GM12891 (cell line): ENCODE results near the gene ZFHX3.

Experiments
- PAX5 ChIP-seq: IDR thresholded peaks from 2 replicates; pipeline ENCODE4 v1.6.1; 2011; ENCODE audit warnings: low read length, moderate library complexity, mild to moderate bottlenecking; ENCODE audit not compliant: insufficient read depth, severe bottlenecking
- POLR2A ChIP-seq: IDR thresholded peaks from 2 replicates; pipeline ENCODE4 v1.6.1; 2011; ENCODE audit warnings: low read depth, low read length, control low read depth

- TF ChIP-seq POLR2A: no peak
- no peak for TF ChIP-seq PAX5
These were observed 215.2 kb downstream of the ZFHX3 start for GRCh38 chr16:72832621-72833248.
